IPS-NIHi7 (cell line): ENCODE results near the gene POM121L2.
"Not testable (repeated sequence)": the region's sequence is repeated elsewhere in the genome, so short reads cannot be mapped to it uniquely, and the experiment has no call there.

Experiments
- DNase-seq: peaks from one replicate; pipeline ENCODE4 v3.0.0; 2012; ENCODE audit warnings: mixed read lengths; ENCODE audit errors: extremely low spot score

POM121L2 gene

GRCh38 chr6:27293436-27294098, 18.5 kb downstream of the POM121L2 start:
- DNase-seq = peak; percentile 63

- no peak for DNase-seq
Observed at GRCh38 chr6:27290850-27291208, 21.2 kb downstream of the POM121L2 start.

GRCh38 chr6:27290065-27290849, 21.8 kb downstream of the POM121L2 start:
- peak; percentile 50 for DNase-seq

GRCh38 chr6:27288136-27289044, 23.7 kb downstream of the POM121L2 start:
- DNase-seq = peak; percentile 39

GRCh38 chr6:27287751-27288135, 24.3 kb downstream of the POM121L2 start:
- DNase-seq = no peak

- no peak for DNase-seq
Observed at GRCh38 chr6:27286141-27286540, 25.9 kb downstream of the POM121L2 start.

- DNase-seq = no peak
Observed at GRCh38 chr6:27283279-27283678, 28.8 kb downstream of the POM121L2 start.

GRCh38 chr6:27281569-27281968, 30.5 kb downstream of the POM121L2 start:
- DNase-seq = no peak

GRCh38 chr6:27281105-27281539, 31.0 kb downstream of the POM121L2 start:
- no peak for DNase-seq

GRCh38 chr6:27280540-27281000, 31.5 kb downstream of the POM121L2 start:
- peak; percentile 36 for DNase-seq

GRCh38 chr6:27280064-27280539, 32.0 kb downstream of the POM121L2 start:
- DNase-seq = peak; percentile 49

- DNase-seq = peak; percentile 46
Observed at GRCh38 chr6:27279513-27280063, 32.5 kb downstream of the POM121L2 start.

GRCh38 chr6:27275025-27275956, 36.8 kb downstream of the POM121L2 start:
- DNase-seq = peak; percentile 45

- no peak for DNase-seq
Observed at GRCh38 chr6:27273783-27274182, 38.3 kb downstream of the POM121L2 start.

- no peak for DNase-seq
Observed at GRCh38 chr6:27268803-27269202, 43.3 kb downstream of the POM121L2 start.

- DNase-seq = no peak
Observed at GRCh38 chr6:27267857-27268434, 44.1 kb downstream of the POM121L2 start.

GRCh38 chr6:27267003-27267402, 45.1 kb downstream of the POM121L2 start:
- not testable (repeated sequence) for DNase-seq

GRCh38 chr6:27263886-27264285, 48.2 kb downstream of the POM121L2 start:
- DNase-seq = no peak

GRCh38 chr6:27260836-27261375, 51.2 kb downstream of the POM121L2 start:
- no peak for DNase-seq

GRCh38 chr6:27260369-27260768, 51.7 kb downstream of the POM121L2 start:
- DNase-seq = peak; percentile 31
